ENCODE data around the gene SGSM1. TPM values are rescaled to one million over a fixed set of nuclear protein-coding genes. Genes with fewer than 3 reads are reported as not detected.

Gene SGSM1
- total and polyA plus RNA-seq, 10 donors: 0.16 to 1.3 (median 0.53) TPM

GRCh38 chr22:24765166-24765565 is 40.8 kb upstream of the SGSM1 start:
- no peaks in the 10 kb centered on the region for H3K9me3 ChIP-seq
- intact Hi-C loops (cut with DNase I; ENCODE audit: low total_unique reads): loop anchor here (5.0 kb wide), 1 partner anchor 87 kb away; no protein-coding TSS in a partner anchor
- WGBS, 5 donors: 64 to 76% (median 69%) methylated on average over 5 of the region's 5 CpGs
- H3K36me3 ChIP-seq: no peaks in the 10 kb centered on the region
- H3K27me3 ChIP-seq (replicated peaks in 1 of 7): peaks cover 0 to 51% (median 7%) of the 10 kb centered on the region in 7 donors
- DNase-seq: no peak
- H3K4me3 ChIP-seq: no peak overlapping the region
- H3K27ac ChIP-seq: no peak overlapping the region
- no peaks in the 10 kb centered on the region for H3K4me1 ChIP-seq
- TF ChIP-seq POLR2AphosphoS5 (IDR thresholded peaks at IDR 0.05) (no peak), POLR2A (IDR thresholded peaks at IDR 0.05) (no peak)
- TF ChIP-seq, protein P1, sequence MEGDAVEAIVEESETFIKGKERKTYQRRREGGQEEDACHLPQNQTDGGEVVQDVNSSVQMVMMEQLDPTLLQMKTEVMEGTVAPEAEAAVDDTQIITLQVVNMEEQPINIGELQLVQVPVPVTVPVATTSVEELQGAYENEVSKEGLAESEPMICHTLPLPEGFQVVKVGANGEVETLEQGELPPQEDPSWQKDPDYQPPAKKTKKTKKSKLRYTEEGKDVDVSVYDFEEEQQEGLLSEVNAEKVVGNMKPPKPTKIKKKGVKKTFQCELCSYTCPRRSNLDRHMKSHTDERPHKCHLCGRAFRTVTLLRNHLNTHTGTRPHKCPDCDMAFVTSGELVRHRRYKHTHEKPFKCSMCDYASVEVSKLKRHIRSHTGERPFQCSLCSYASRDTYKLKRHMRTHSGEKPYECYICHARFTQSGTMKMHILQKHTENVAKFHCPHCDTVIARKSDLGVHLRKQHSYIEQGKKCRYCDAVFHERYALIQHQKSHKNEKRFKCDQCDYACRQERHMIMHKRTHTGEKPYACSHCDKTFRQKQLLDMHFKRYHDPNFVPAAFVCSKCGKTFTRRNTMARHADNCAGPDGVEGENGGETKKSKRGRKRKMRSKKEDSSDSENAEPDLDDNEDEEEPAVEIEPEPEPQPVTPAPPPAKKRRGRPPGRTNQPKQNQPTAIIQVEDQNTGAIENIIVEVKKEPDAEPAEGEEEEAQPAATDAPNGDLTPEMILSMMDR (IDR thresholded peaks at IDR 0.05 in 8 of 11, conservative IDR thresholded peaks at IDR 0.05 in 3 of 11): no peak

DNA sequence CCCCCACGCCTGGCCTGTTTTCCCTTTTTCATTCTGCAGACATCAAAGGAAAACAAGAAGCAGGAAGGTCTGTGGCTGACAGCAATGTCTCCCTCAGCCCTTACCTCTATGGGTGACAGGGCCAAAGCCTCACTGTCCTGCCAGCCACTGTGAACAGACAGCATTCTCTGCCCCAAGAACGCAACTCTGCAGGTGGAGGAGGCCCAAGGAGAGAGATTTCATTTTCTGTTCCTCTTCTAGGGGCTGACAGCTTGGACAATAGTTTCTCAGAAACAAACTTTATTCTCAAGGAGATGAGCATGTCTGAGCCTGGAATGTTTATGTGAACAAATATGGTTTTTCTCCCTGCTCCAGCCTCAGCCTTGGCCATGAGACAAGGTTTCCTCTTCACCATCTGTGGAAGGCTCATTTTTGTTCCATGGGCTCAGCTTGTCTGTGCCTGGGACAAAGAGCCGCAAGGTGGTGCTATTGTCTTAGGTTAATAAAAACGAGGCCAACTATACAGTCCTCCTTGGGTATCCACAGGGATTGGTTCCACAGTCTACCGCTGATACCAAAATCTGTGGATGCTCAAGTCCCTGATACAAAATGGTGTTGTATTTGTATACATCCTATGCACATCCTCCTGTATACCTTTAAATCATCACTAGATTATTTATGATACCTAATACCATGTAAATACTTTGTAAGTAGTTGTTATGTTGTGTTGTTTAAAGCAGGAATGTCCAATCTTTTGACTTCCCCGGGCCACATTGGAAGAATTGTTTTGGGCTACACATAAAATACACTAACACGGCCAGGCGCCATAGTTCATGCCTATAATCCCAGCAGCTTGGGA is 37.3 kb upstream of the SGSM1 start:
- no peaks in the 10 kb centered on the region for H3K9me3 ChIP-seq
- no peaks in the 10 kb centered on the region for H3K36me3 ChIP-seq
- H3K27ac ChIP-seq: no peak overlapping the region
- H3K4me1 ChIP-seq: no peaks in the 10 kb centered on the region
- TF ChIP-seq, protein P1 (IDR thresholded peaks at IDR 0.05 in 8 of 11, conservative IDR thresholded peaks at IDR 0.05 in 3 of 11): peak; percentile 40 to 82 (median 65)
- no peak for TF ChIP-seq POLR2AphosphoS5 (IDR thresholded peaks at IDR 0.05)
- intact Hi-C loops (cut with DNase I; ENCODE audit: low total_unique reads): loop anchor here (5.0 kb wide), 1 partner anchor 84 kb away; no protein-coding TSS in a partner anchor
- peaks cover 0 to 47% (median 5%) of the 10 kb centered on the region in 7 donors for H3K27me3 ChIP-seq (replicated peaks in 1 of 7)
- whole genome bisulfite sequencing, 5 donors: 56 to 67% (median 58%) methylated on average over 8 of the region's 8 CpGs
- DNase-seq: no peak
- H3K4me3 ChIP-seq: no peak overlapping the region

DNA sequence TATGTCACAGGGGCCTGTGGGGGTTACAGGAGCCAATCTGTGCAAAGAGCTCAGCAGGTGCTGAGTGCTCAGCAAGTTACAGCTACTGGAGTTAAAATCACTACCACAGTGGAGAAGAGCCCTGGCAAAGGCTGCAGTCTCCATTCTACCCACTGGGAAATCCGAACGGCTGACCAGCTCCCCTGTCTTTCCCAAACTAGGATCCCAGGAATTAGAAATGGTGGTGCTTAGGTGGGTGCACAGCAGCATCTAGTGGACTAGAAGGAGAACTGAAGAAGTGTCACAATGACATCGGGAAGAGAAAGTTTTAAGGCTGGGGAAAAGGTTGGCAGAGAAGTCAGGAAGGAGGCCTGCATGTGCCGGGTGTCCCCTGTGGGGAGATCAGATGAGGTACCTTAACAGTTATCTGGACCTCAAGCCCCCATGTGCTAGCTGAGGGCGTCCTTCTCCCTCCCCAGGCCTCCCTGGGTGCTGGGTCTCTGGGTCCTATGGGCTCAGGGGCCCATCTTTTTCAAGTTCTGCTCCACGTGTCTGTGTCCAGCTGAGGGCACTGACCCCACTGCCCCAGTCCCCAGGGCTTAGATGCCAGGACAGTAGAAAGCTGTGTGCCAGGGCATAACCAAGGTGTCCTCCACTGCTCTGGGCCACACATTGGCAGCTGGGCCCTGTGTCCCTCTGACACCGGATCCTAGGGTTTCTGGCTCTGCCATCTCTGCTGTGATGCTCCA is 33.4 kb upstream of the SGSM1 start:
- peaks cover 0 to 4% (median 0%) of the 10 kb centered on the region in 6 donors for H3K4me1 ChIP-seq
- DNase-seq: no peak
- peaks cover 0 to 52% (median 0%) of the 10 kb centered on the region in 7 donors for H3K27me3 ChIP-seq (replicated peaks in 1 of 7)
- no peak overlapping the region for H3K4me3 ChIP-seq
- TF ChIP-seq POLR2AphosphoS5 (IDR thresholded peaks at IDR 0.05) (no peak), POLR2A (IDR thresholded peaks at IDR 0.05) (no peak)
- TF ChIP-seq, protein P1 (IDR thresholded peaks at IDR 0.05 in 8 of 11, conservative IDR thresholded peaks at IDR 0.05 in 3 of 11): peak in 1 of 11 experiments; percentile 21
- WGBS, 5 donors: 56 to 69% (median 65%) methylated on average over 7 of the region's 7 CpGs
- H3K27ac ChIP-seq: no peak overlapping the region
- H3K36me3 ChIP-seq: no peaks in the 10 kb centered on the region
- intact Hi-C loops (cut with DNase I; ENCODE audit: low total_unique reads): no loop called here
- H3K9me3 ChIP-seq: no peaks in the 10 kb centered on the region
